Endothelial cell of umbilical vein (primary cell): ENCODE measurements around the gene GPR83. TPM values are rescaled to one million over a fixed set of nuclear protein-coding genes. Genes with fewer than 3 reads are reported as not detected.

Source experiments
- BruUV-seq: library from RNA; stranded (reverse); fragments of 400-500 nt; replicated peaks from 2 replicates; lab custom pipeline; 2021; lab: Mats Ljungman, UMichigan
- CTCF ChIA-PET: fragments of 300-600, 350-600 bp; sonication (Branson Sonifier 250); formaldehyde crosslinking; loops from one replicate; lab custom pipeline; 2021; ENCODE audit warnings: antibody characterized with exemption, inconsistent platforms; lab: Charles Lee
- POLR2A ChIA-PET: fragments of 300-600, 350-600 bp; sonication (Branson Sonifier 250); formaldehyde crosslinking; loops from one replicate; lab custom pipeline; 2021; ENCODE audit warnings: antibody characterized with exemption, inconsistent platforms; lab: Charles Lee
- DNase-seq: peaks from one replicate; pipeline ENCODE4 v3.0.0-alpha.2; 2011; ENCODE audit warnings: low read depth, low spot score
- FAIRE-seq: peaks from 2 replicates; lab custom pipeline; 2011; peaks lifted over from hg19 to GRCh38; lab: Jason Lieb, UNC
- H2AFZ ChIP-seq: 2 replicates; pipeline ENCODE4 v1.6.0; 2012; ENCODE audit warnings: low read depth, low read length, control low read depth, inconsistent platforms
- H3K27ac ChIP-seq: 2 replicates; pipeline ENCODE4 v1.5.1; 2011; ENCODE audit warnings: low read depth, mild to moderate bottlenecking, control low read depth, low read length, moderate library complexity; ENCODE audit not compliant: insufficient read depth
- H3K27me3 ChIP-seq, 2 experiments: 2 replicates each; pipeline versions ENCODE4 v1.6.0 to v1.6.1; 2011; ENCODE audit warnings: low read length in 2 of 2, mixed read lengths in 1 of 2; ENCODE audit not compliant: control insufficient read depth in 2 of 2, insufficient read depth in 2 of 2
- H3K36me3 ChIP-seq, 2 experiments: 2 replicates in 1 of 2; 3 replicates in 1 of 2; pipeline ENCODE4 v1.5.1; 2011; ENCODE audit warnings: low read length in 2 of 2, mild to moderate bottlenecking in 1 of 2, moderate library complexity in 1 of 2; ENCODE audit not compliant: control insufficient read depth in 2 of 2, insufficient read depth in 2 of 2; ENCODE audit errors: extremely low read depth in 1 of 2
- H3K4me1 ChIP-seq: 3 replicates; pipeline ENCODE4 v1.5.1; 2011; ENCODE audit warnings: mild to moderate bottlenecking, low read length; ENCODE audit not compliant: control insufficient read depth, insufficient read depth; ENCODE audit errors: extremely low read depth
- H3K4me2 ChIP-seq: 2 replicates; pipeline ENCODE4 v1.6.1; 2011; ENCODE audit warnings: low read length, control low read depth, mixed read lengths; ENCODE audit not compliant: insufficient read depth
- H3K4me3 ChIP-seq, 3 experiments: fragments of 200-600 bp in 1 of 3; sonication (generic), shearing (Covaris generic) in 1 of 3; replicated peaks in 1 of 3; 2 replicates each; pipeline ENCODE4 v1.5.1; 2011 to 2016; ENCODE audit warnings: control low read depth in 3 of 3, low read length in 3 of 3, mild to moderate bottlenecking in 2 of 3, inconsistent platforms in 1 of 3, low read depth in 1 of 3, moderate library complexity in 1 of 3; ENCODE audit not compliant: insufficient read depth in 1 of 3
- H3K79me2 ChIP-seq: 2 replicates; pipeline ENCODE4 v1.6.0; 2012; ENCODE audit warnings: low read length, inconsistent platforms; ENCODE audit not compliant: control insufficient read depth, insufficient read depth
- H3K9ac ChIP-seq: replicated peaks from 2 replicates; pipeline ENCODE3; 2011; ENCODE audit warnings: low read length, control low read depth; ENCODE audit not compliant: insufficient read depth; ENCODE audit errors: extremely low read depth
- H3K9me1 ChIP-seq: replicated peaks from 3 replicates; pipeline ENCODE4 v1.6.0; 2011; ENCODE audit warnings: mild to moderate bottlenecking, low read length; ENCODE audit not compliant: control insufficient read depth, insufficient read depth; ENCODE audit errors: extremely low read depth
- H3K9me3 ChIP-seq: replicated peaks from 2 replicates; pipeline ENCODE4 v1.5.1; 2012; ENCODE audit warnings: low read length, inconsistent platforms; ENCODE audit not compliant: control insufficient read depth, insufficient read depth
- H4K20me1 ChIP-seq: replicated peaks from 2 replicates; pipeline ENCODE3; 2011; ENCODE audit warnings: mild to moderate bottlenecking, low read length; ENCODE audit not compliant: control insufficient read depth, insufficient read depth; ENCODE audit errors: extremely low read depth
- GATA2 ChIP-seq: IDR thresholded peaks from 2 replicates; pipeline ENCODE4 v1.7.0; 2011; ENCODE audit warnings: low read depth, mild to moderate bottlenecking, moderate library complexity, mixed read lengths, low read length; ENCODE audit not compliant: insufficient read length, insufficient read depth
- JUN ChIP-seq: IDR thresholded peaks from 2 replicates; pipeline ENCODE4 v1.6.1; 2011; ENCODE audit warnings: borderline replicate concordance, low read depth; ENCODE audit not compliant: insufficient read length, insufficient read depth
- MYC ChIP-seq: IDR thresholded peaks from one replicate; pipeline ENCODE4 v1.6.1; 2011; ENCODE audit warnings: mild to moderate bottlenecking, low read depth, low read length
- POLR2A ChIP-seq: IDR thresholded peaks from 2 replicates; pipeline ENCODE4 v1.6.1; 2012; ENCODE audit warnings: low read depth, mild to moderate bottlenecking, control low read depth, low read length
- POLR2AphosphoS5 ChIP-seq: IDR thresholded peaks from 2 replicates; pipeline ENCODE4 v1.6.1; 2012; ENCODE audit warnings: low read depth, mild to moderate bottlenecking, control low read depth, low read length, moderate library complexity; ENCODE audit not compliant: insufficient read depth
- dilution Hi-C: fragments of 300-500 bp; cut with MboI; formaldehyde crosslinking; loops from one replicate; pipeline ENCODE4 v1.15.0; 2019; ENCODE audit warnings: low sequenced_read_pairs; ENCODE audit not compliant: extremely low pct_ligation_motif_present
- intact Hi-C: fragments of 100-400 bp; cut with micrococcal nuclease; formaldehyde crosslinking; loops from one replicate; pipeline ENCODE4 v1.10.0; 2022
- polyA plus RNA-seq, 4 experiments: library from polyadenylated mRNA; depleted of rRNA in 3 of 4; stranded (reverse) in 3 of 4; unstranded in 1 of 4; fragments of >200 nt; gene quantifications; 2 replicates each; pipeline versions ENCODE4 v1.2.1 to v1.2.3, GENCODE V29; 2011 to 2012; ENCODE audit warnings: missing spikeins in 1 of 4
- total RNA-seq: library from RNA; stranded (reverse); gene quantifications from 2 replicates; pipeline ENCODE4 v1.2.3, GENCODE V29; 2021
- TF ChIP-seq, protein P1 (sequence below), 2 donors: IDR thresholded peaks; 1 replicate in 1 of 2; 2 replicates in 1 of 2; pipeline ENCODE4 v1.5.1; 2011; ENCODE audit warnings: low read length in 2 of 2, mild to moderate bottlenecking in 2 of 2, moderate library complexity in 2 of 2, control low read depth in 1 of 2, inconsistent platforms in 1 of 2, low read depth in 1 of 2; ENCODE audit not compliant: insufficient read depth in 1 of 2; ENCODE audit errors: extremely low read depth in 1 of 2

GPR83 gene
- total and polyA plus RNA-seq, 2 donors (not counting 3 experiments of a cell fraction or from before 2014, with no cell fraction given), result 0.07 TPM; not detected in 1

DNA sequence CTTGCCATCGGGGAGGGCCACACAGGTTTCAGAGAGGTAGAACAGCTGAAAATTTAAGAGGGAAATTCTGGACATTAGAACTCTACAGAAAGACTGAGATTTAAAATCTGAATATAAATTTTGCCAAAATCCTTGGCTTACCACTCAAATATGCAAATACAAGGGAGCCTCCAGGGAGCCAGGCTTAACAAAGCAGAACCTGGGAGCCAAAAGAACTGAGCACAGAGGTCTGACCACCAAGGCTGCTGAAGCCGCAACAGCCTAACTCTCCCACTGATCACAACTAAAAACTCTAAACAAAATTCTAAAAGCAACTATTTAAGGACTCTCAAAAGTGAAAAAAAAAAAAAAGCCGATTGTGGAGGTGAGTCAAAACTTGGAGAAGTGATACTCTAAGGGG is 62.6 kb downstream of the GPR83 start:
- H3K27me3 ChIP-seq, result no peaks in the 10 kb centered on the region
- CTCF ChIA-PET, result no interaction called here
- no peak overlapping the region for H3K27ac ChIP-seq
- FAIRE-seq, result no peak
- POLR2A ChIA-PET, result no interaction called here
- dilution Hi-C loops (no loop called here), intact Hi-C loops (no loop called here)
- H3K36me3 ChIP-seq, result no peaks in the 10 kb centered on the region
- no peak for DNase-seq
- no peak overlapping the region for H2AFZ ChIP-seq
- BruUV-seq, result no TSS peak
- no peak overlapping the region for H3K4me2 ChIP-seq
- TF ChIP-seq JUN (no peak), POLR2A (no peak), GATA2 (no peak), MYC (no peak), POLR2AphosphoS5 (no peak)
- TF ChIP-seq, protein P1, sequence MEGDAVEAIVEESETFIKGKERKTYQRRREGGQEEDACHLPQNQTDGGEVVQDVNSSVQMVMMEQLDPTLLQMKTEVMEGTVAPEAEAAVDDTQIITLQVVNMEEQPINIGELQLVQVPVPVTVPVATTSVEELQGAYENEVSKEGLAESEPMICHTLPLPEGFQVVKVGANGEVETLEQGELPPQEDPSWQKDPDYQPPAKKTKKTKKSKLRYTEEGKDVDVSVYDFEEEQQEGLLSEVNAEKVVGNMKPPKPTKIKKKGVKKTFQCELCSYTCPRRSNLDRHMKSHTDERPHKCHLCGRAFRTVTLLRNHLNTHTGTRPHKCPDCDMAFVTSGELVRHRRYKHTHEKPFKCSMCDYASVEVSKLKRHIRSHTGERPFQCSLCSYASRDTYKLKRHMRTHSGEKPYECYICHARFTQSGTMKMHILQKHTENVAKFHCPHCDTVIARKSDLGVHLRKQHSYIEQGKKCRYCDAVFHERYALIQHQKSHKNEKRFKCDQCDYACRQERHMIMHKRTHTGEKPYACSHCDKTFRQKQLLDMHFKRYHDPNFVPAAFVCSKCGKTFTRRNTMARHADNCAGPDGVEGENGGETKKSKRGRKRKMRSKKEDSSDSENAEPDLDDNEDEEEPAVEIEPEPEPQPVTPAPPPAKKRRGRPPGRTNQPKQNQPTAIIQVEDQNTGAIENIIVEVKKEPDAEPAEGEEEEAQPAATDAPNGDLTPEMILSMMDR (IDR thresholded peaks at IDR 0.05; ENCODE audit: extremely low read depth in 1 of 2, insufficient read depth in 1 of 2, low read depth in 1 of 2, low read length in 2 of 2), result no peak
- no peaks in the 10 kb centered on the region for H3K79me2 ChIP-seq
- no peak overlapping the region for H3K9ac ChIP-seq
- no peaks in the 10 kb centered on the region for H4K20me1 ChIP-seq
- no peaks in the 10 kb centered on the region for H3K9me1 ChIP-seq
- H3K9me3 ChIP-seq, result no peaks in the 10 kb centered on the region
- H3K4me1 ChIP-seq, result no peaks in the 10 kb centered on the region
- H3K4me3 ChIP-seq, result no peak overlapping the region

DNA sequence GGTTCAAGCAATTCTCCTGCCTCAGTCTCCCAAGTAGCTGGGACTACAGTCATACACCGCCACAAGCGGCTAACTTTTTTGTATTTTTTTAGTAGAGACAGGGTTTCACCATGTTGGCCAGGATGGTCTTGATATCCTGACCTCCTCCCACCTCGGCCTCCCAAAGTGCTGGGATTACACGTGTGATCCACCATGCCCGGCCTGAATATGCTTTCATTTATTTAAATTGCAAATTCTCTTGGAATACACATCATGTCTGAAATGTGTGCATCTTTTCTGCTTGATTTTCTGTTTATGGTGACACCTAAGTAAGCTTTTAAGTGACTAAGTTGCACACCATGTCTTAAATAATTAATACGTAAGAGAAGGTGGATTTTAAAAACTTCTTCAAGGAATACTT is 65.2 kb downstream of the GPR83 start:
- H3K4me3 ChIP-seq, result no peak overlapping the region
- no peak overlapping the region for H3K9ac ChIP-seq
- no peaks in the 10 kb centered on the region for H3K9me1 ChIP-seq
- ChIA-PET CTCF (interaction anchor here (1.6 kb wide), 1 partner anchor 9 kb away, joined by 4 read pairs; no protein-coding TSS in a partner anchor), POLR2A (no interaction called here)
- no peak overlapping the region for H2AFZ ChIP-seq
- H3K9me3 ChIP-seq, result no peaks in the 10 kb centered on the region
- H3K4me2 ChIP-seq, result no peak overlapping the region
- no peak for FAIRE-seq
- dilution Hi-C loops, result no loop called here
- intact Hi-C loops, result no loop called here
- H3K27me3 ChIP-seq, result no peaks in the 10 kb centered on the region
- H4K20me1 ChIP-seq, result no peaks in the 10 kb centered on the region
- no peaks in the 10 kb centered on the region for H3K4me1 ChIP-seq
- BruUV-seq, result no TSS peak
- H3K36me3 ChIP-seq, result no peaks in the 10 kb centered on the region
- H3K79me2 ChIP-seq, result no peaks in the 10 kb centered on the region
- H3K27ac ChIP-seq, result no peak overlapping the region
- TF ChIP-seq GATA2, result no peak
- DNase-seq, result no peak
